Esophagus squamous epithelium (tissue), 5 donors: ENCODE measurements around the gene SMOC1. TPM values are rescaled to one million over a fixed set of nuclear protein-coding genes. Genes with fewer than 3 reads are reported as not detected.

Source experiments
- DNase-seq: peaks from one replicate; lab custom pipeline; 2025; lab: John Stamatoyannopoulos, UW
- H3K27ac ChIP-seq, 4 donors: fragments of 200-600 bp; sonication (generic); one replicate each; pipeline ENCODE4 v1.5.1; 2016 to 2019; ENCODE audit warnings: mild to moderate bottlenecking in 1 of 4
- H3K27me3 ChIP-seq, 4 donors: fragments of 200-600 bp; sonication (generic); 1 replicate in 3 of 4; 2 replicates in 1 of 4; pipeline versions ENCODE4 v1.5.1 to v1.6.0; 2017 to 2021; ENCODE audit warnings: antibody characterized with exemption in 1 of 4
- H3K36me3 ChIP-seq, 3 donors: fragments of 200-600 bp; sonication (generic); one replicate each; pipeline ENCODE4 v1.5.1; 2016 to 2019
- H3K4me1 ChIP-seq, 3 donors: fragments of 200-600 bp; sonication (generic); one replicate each; pipeline ENCODE4 v1.5.1; 2017 to 2019
- H3K4me3 ChIP-seq, 4 donors: fragments of 200-600 bp; sonication (generic); 1 replicate in 3 of 4; 2 replicates in 1 of 4; pipeline ENCODE4 v1.5.1; 2016 to 2019; ENCODE audit warnings: mild to moderate bottlenecking in 2 of 4, moderate library complexity in 1 of 4
- H3K9me3 ChIP-seq, 3 donors: fragments of 200-600 bp; sonication (generic); one replicate each; pipeline ENCODE4 v1.5.1; 2016 to 2019
- POLR2A ChIP-seq, 4 donors: fragments of 450-650 bp; IDR thresholded peaks; one replicate each; pipeline ENCODE4 v1.6.1; 2017; ENCODE audit warnings: antibody characterized with exemption in 4 of 4, mild to moderate bottlenecking in 4 of 4, moderate library complexity in 3 of 4
- WGBS, 2 donors: methylation state at CpG; one replicate each; pipeline ENCODE4 v1.1.5; 2018; 5-methylcytosine and 5-hydroxymethylcytosine counted together
- intact Hi-C: fragments of 100-400 bp; cut with DNase I; formaldehyde crosslinking; loops from one replicate; pipeline ENCODE4 v1.15.0; 2022
- total RNA-seq, 4 donors: library from RNA; depleted of rRNA; stranded (reverse); fragments of >200 nt; gene quantifications; one replicate each; pipeline ENCODE4 v1.1.0, GENCODE V29; 2016
- TF ChIP-seq, protein P1 (sequence below), 6 experiments: fragments of 450-650 bp in 4 of 6; fragments of 200-600 bp in 2 of 6; sonication (generic) in 2 of 6; IDR thresholded peaks; one replicate each; pipeline ENCODE4 v1.5.1; 2016 to 2019; ENCODE audit warnings: antibody characterized with exemption in 6 of 6, mild to moderate bottlenecking in 4 of 6, moderate library complexity in 4 of 6
- donor health status: DM: yes; HTN: yes; CAD: no.

SMOC1 gene
- total RNA-seq, 4 donors from 2014 or later, result 1.1 TPM; not detected in 3

- Histone ChIP-seq H3K9me3 (no peaks in the 10 kb centered on the region), H3K27ac (no peak overlapping the region), H3K27me3 (peaks cover 0 to 18% (median 0%) of the 10 kb centered on the region in 4 donors), H3K4me1 (no peaks in the 10 kb centered on the region), H3K36me3 (no peaks in the 10 kb centered on the region), H3K4me3 (no peak overlapping the region)
- TF ChIP-seq, protein P1, sequence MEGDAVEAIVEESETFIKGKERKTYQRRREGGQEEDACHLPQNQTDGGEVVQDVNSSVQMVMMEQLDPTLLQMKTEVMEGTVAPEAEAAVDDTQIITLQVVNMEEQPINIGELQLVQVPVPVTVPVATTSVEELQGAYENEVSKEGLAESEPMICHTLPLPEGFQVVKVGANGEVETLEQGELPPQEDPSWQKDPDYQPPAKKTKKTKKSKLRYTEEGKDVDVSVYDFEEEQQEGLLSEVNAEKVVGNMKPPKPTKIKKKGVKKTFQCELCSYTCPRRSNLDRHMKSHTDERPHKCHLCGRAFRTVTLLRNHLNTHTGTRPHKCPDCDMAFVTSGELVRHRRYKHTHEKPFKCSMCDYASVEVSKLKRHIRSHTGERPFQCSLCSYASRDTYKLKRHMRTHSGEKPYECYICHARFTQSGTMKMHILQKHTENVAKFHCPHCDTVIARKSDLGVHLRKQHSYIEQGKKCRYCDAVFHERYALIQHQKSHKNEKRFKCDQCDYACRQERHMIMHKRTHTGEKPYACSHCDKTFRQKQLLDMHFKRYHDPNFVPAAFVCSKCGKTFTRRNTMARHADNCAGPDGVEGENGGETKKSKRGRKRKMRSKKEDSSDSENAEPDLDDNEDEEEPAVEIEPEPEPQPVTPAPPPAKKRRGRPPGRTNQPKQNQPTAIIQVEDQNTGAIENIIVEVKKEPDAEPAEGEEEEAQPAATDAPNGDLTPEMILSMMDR (IDR thresholded peaks at IDR 0.05), result no peak
- no peak for TF ChIP-seq POLR2A (IDR thresholded peaks at IDR 0.05)
- WGBS, 2 donors, result 48 to 50% methylated on average over 1 of the region's 1 CpG
- no peak for DNase-seq
- intact Hi-C loops, result no loop called here
These were observed 94.6 kb downstream of the SMOC1 start for GRCh38 chr14:69973846-69974245.

- Histone ChIP-seq H3K36me3 (no peaks in the 10 kb centered on the region), H3K27me3 (peaks cover 0 to 62% (median 0%) of the 10 kb centered on the region in 4 donors), H3K4me1 (no peaks in the 10 kb centered on the region), H3K4me3 (no peak overlapping the region), H3K9me3 (no peaks in the 10 kb centered on the region), H3K27ac (no peak overlapping the region)
- TF ChIP-seq, protein P1 (IDR thresholded peaks at IDR 0.05), result no peak
- intact Hi-C loops, result no loop called here
- DNase-seq, result no peak
- 82 to 83% methylated on average over 1 of the region's 1 CpG for WGBS, 2 donors
These were observed 100.7 kb downstream of the SMOC1 start for GRCh38 chr14:69979882-69980281.

- Histone ChIP-seq H3K27me3 (peaks cover 0 to 55% (median 0%) of the 10 kb centered on the region in 4 donors), H3K4me3 (no peak overlapping the region), H3K36me3 (no peaks in the 10 kb centered on the region), H3K27ac (no peak overlapping the region), H3K4me1 (no peaks in the 10 kb centered on the region), H3K9me3 (no peaks in the 10 kb centered on the region)
- intact Hi-C loops, result no loop called here
- TF ChIP-seq POLR2A (IDR thresholded peaks at IDR 0.05), result no peak
- TF ChIP-seq, protein P1 (IDR thresholded peaks at IDR 0.05), result no peak
- DNase-seq, result no peak
- WGBS, 2 donors, result 45 to 66% methylated on average over 6 to 14 of the region's 15 CpGs
These were observed 101.5 kb downstream of the SMOC1 start for GRCh38 chr14:69980457-69981425.

DNA sequence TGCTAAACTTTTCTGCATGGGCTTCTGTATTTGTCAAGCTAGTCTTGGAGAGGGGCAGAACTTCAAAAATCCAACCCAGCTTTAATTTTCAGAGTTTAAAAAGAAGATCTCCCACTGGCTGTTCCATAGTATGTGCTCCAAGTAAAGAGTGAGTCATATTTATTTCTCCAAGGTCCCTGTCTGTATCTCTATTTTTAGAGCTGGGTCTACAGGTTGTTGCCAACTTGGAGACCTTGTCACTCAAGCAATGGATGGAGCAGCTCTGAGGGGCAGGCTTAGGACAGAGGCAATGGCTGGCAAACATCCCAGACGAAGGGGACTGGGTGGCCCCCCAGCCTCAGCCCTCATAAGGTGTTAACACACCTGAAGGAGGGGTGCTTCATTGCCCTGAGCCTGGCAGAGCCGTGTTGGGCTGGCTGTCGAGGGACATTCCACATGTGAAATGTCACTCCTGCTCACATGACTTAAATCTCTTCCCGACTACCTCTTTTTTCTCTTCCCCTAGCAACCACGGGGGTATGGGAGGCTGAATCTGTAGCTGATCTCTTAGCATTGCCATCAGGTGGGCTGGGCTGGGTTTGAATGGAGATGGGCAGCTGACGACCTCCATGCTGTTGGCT, 103.1 kb downstream of the SMOC1 start:
- Histone ChIP-seq H3K4me3 (no peak overlapping the region), H3K27me3 (peaks cover 0 to 58% (median 0%) of the 10 kb centered on the region in 4 donors), H3K27ac (no peak overlapping the region), H3K4me1 (no peaks in the 10 kb centered on the region), H3K9me3 (no peaks in the 10 kb centered on the region), H3K36me3 (no peaks in the 10 kb centered on the region)
- 18 to 37% methylated on average over 2 to 6 of the region's 6 CpGs for WGBS, 2 donors
- intact Hi-C loops, result no loop called here
- no peak for TF ChIP-seq POLR2A (IDR thresholded peaks at IDR 0.05)
- TF ChIP-seq, protein P1 (IDR thresholded peaks at IDR 0.05), result no peak
- DNase-seq, result no peak

GRCh38 chr14:69982886-69983285, 103.7 kb downstream of the SMOC1 start:
- WGBS, 2 donors, result 49 to 57% methylated on average over 3 to 7 of the region's 7 CpGs
- intact Hi-C loops, result no loop called here
- H3K9me3 ChIP-seq, result no peaks in the 10 kb centered on the region
- H3K36me3 ChIP-seq, result no peaks in the 10 kb centered on the region
- no peak overlapping the region for H3K4me3 ChIP-seq
- TF ChIP-seq POLR2A (IDR thresholded peaks at IDR 0.05), result no peak
- TF ChIP-seq, protein P1 (IDR thresholded peaks at IDR 0.05), result no peak
- no peaks in the 10 kb centered on the region for H3K4me1 ChIP-seq
- H3K27ac ChIP-seq, result no peak overlapping the region
- H3K27me3 ChIP-seq, result peaks cover 0 to 62% (median 0%) of the 10 kb centered on the region in 4 donors
- DNase-seq, result no peak
